Gastrocnemius medialis (tissue), 4 donors: ENCODE data around the gene PDK4. TPM values are rescaled to one million over a fixed set of nuclear protein-coding genes. Genes with fewer than 3 reads are reported as not detected.

Source experiments
- ATAC-seq, 2 donors: fragments of 150-250 bp; one replicate each; pipeline ENCODE4 v1.9.1; 2016
- DNase-seq, 2 donors: peaks; one replicate each; pipeline ENCODE4 v3.0.0-alpha.2; 2019
- H3K27ac ChIP-seq, 4 donors: fragments of 200-600 bp; sonication (generic); 1 replicate in 1 of 4; 2 replicates in 3 of 4; pipeline ENCODE4 v1.5.1; 2016 to 2018; ENCODE audit warnings: mild to moderate bottlenecking in 2 of 4, moderate library complexity in 1 of 4
- H3K27me3 ChIP-seq, 3 donors: fragments of 200-600 bp; sonication (generic) in 2 of 3; 1 replicate in 1 of 3; 2 replicates in 2 of 3; pipeline versions ENCODE4 v1.5.1 to v1.6.0; 2016 to 2019; ENCODE audit warnings: mild to moderate bottlenecking in 1 of 3, moderate library complexity in 1 of 3
- H3K36me3 ChIP-seq, 2 donors: fragments of 200-600 bp; sonication (generic) in 1 of 2; one replicate each; pipeline ENCODE4 v1.5.1; 2017 to 2018
- H3K4me1 ChIP-seq, 2 donors: fragments of 200-600 bp; sonication (generic) in 1 of 2; one replicate each; pipeline ENCODE4 v1.5.1; 2016 to 2017; ENCODE audit warnings: mild to moderate bottlenecking in 2 of 2
- H3K4me3 ChIP-seq, 4 donors: fragments of 200-600 bp; sonication (generic) in 3 of 4; 1 replicate in 1 of 4; 2 replicates in 3 of 4; pipeline ENCODE4 v1.5.1; 2016 to 2019; ENCODE audit warnings: mild to moderate bottlenecking in 2 of 4
- H3K9me3 ChIP-seq, 3 donors: fragments of 200-600 bp; sonication (generic) in 2 of 3; 1 replicate in 1 of 3; 2 replicates in 2 of 3; pipeline ENCODE4 v1.5.1; 2016 to 2019
- CTCF ChIP-seq, 5 experiments: fragments of 450-650 bp in 3 of 5; fragments of 200-600 bp in 2 of 5; sonication (generic) in 2 of 5; IDR thresholded peaks in 4 of 5; conservative IDR thresholded peaks in 1 of 5; 1 replicate in 4 of 5; 2 replicates in 1 of 5; pipeline ENCODE4 v1.5.1; 2016 to 2019; ENCODE audit warnings: antibody characterized with exemption in 5 of 5, mild to moderate bottlenecking in 3 of 5, moderate library complexity in 3 of 5
- POLR2A ChIP-seq, 2 donors: fragments of 450-650 bp; IDR thresholded peaks; one replicate each; pipeline ENCODE4 v1.6.1; 2017; ENCODE audit warnings: antibody characterized with exemption in 2 of 2, mild to moderate bottlenecking in 2 of 2, moderate library complexity in 2 of 2
- in situ Hi-C, 4 donors: fragments of 200-750 bp; cut with MboI; loops; one replicate each; pipeline versions ENCODE4 v1.15.0 to v1.8.0; 2017; ENCODE audit warnings: low sequenced_read_pairs in 4 of 4
- intact Hi-C: fragments of 100-400 bp; cut with DNase I; formaldehyde crosslinking; loops from one replicate; pipeline ENCODE4 v1.15.1; 2023; ENCODE audit warnings: low total_unique reads
- total RNA-seq, 4 donors: library from RNA; depleted of rRNA; stranded (reverse); fragments of >200 nt; gene quantifications; one replicate each; pipeline versions ENCODE4 v1.1.0 to v1.2.3, GENCODE V29; 2016

PDK4 gene
- total RNA-seq, 4 donors from 2014 or later, result 2,371 to 5,827 (median 4,654) TPM

- in situ Hi-C loops, result no loop called here
- TF ChIP-seq CTCF (IDR thresholded peaks at IDR 0.05 in 4 of 5, conservative IDR thresholded peaks at IDR 0.05 in 1 of 5) (no peak), POLR2A (IDR thresholded peaks at IDR 0.05) (no peak)
- Histone ChIP-seq H3K9me3 (no peaks in the 10 kb centered on the region), H3K36me3 (no peaks in the 10 kb centered on the region), H3K4me3 (no peak overlapping the region), H3K4me1 (peaks cover 5 to 10% of the 10 kb centered on the region in 2 donors), H3K27ac (no peak overlapping the region), H3K27me3 (no peaks in the 10 kb centered on the region)
- no peak for ATAC-seq
- intact Hi-C loops, result no loop called here
- no peak for DNase-seq
These were observed 56.9 kb downstream of the PDK4 start for GRCh38 chr7:95539426-95539825.

- Histone ChIP-seq H3K36me3 (no peaks in the 10 kb centered on the region), H3K27me3 (no peaks in the 10 kb centered on the region), H3K27ac (no peak overlapping the region), H3K4me1 (peaks cover 11 to 13% of the 10 kb centered on the region in 2 donors), H3K9me3 (no peaks in the 10 kb centered on the region), H3K4me3 (no peak overlapping the region)
- DNase-seq (no peak), ATAC-seq (no peak)
- in situ Hi-C loops, result no loop called here
- intact Hi-C loops, result no loop called here
- no peak for TF ChIP-seq POLR2A (IDR thresholded peaks at IDR 0.05)
- TF ChIP-seq CTCF (IDR thresholded peaks at IDR 0.05 in 4 of 5, conservative IDR thresholded peaks at IDR 0.05 in 1 of 5), result no peak
These were observed 58.8 kb downstream of the PDK4 start for GRCh38 chr7:95537468-95537867.

GRCh38 chr7:95536656-95537311 is 59.5 kb downstream of the PDK4 start:
- intact Hi-C loops (no loop called here), in situ Hi-C loops (no loop called here)
- Histone ChIP-seq H3K4me1 (peaks cover 11 to 13% of the 10 kb centered on the region in 2 donors), H3K27me3 (no peaks in the 10 kb centered on the region), H3K4me3 (no peak overlapping the region), H3K27ac (no peak overlapping the region), H3K36me3 (no peaks in the 10 kb centered on the region), H3K9me3 (no peaks in the 10 kb centered on the region)
- DNase-seq (no peak), ATAC-seq (no peak)
- TF ChIP-seq POLR2A (IDR thresholded peaks at IDR 0.05) (no peak), CTCF (IDR thresholded peaks at IDR 0.05 in 4 of 5, conservative IDR thresholded peaks at IDR 0.05 in 1 of 5) (no peak)

- intact Hi-C loops, result no loop called here
- TF ChIP-seq POLR2A (IDR thresholded peaks at IDR 0.05) (no peak), CTCF (IDR thresholded peaks at IDR 0.05 in 4 of 5, conservative IDR thresholded peaks at IDR 0.05 in 1 of 5) (no peak)
- DNase-seq, result no peak
- H3K36me3 ChIP-seq, result no peaks in the 10 kb centered on the region
- no peak overlapping the region for H3K4me3 ChIP-seq
- H3K4me1 ChIP-seq, result peaks cover 11 to 13% of the 10 kb centered on the region in 2 donors
- in situ Hi-C loops, result no loop called here
- ATAC-seq, result no peak
- H3K27ac ChIP-seq, result no peak overlapping the region
- H3K27me3 ChIP-seq, result no peaks in the 10 kb centered on the region
- no peaks in the 10 kb centered on the region for H3K9me3 ChIP-seq
These were observed 60.7 kb downstream of the PDK4 start for GRCh38 chr7:95535662-95536061.

GRCh38 chr7:95534796-95535195 is 61.5 kb downstream of the PDK4 start:
- no peak for DNase-seq
- no peak for TF ChIP-seq CTCF (IDR thresholded peaks at IDR 0.05 in 4 of 5, conservative IDR thresholded peaks at IDR 0.05 in 1 of 5)
- no peak for TF ChIP-seq POLR2A (IDR thresholded peaks at IDR 0.05)
- in situ Hi-C loops, result no loop called here
- intact Hi-C loops, result no loop called here
- peaks cover 11 to 13% of the 10 kb centered on the region in 2 donors for H3K4me1 ChIP-seq
- H3K4me3 ChIP-seq, result no peak overlapping the region
- no peak for ATAC-seq
- H3K27me3 ChIP-seq, result no peaks in the 10 kb centered on the region
- no peak overlapping the region for H3K27ac ChIP-seq
- H3K36me3 ChIP-seq, result no peaks in the 10 kb centered on the region
- no peaks in the 10 kb centered on the region for H3K9me3 ChIP-seq
